Lower leg skin (tissue), 3 donors: ENCODE measurements around the gene CTSZ.
"Not testable (repeated sequence)": the region's sequence is repeated elsewhere in the genome, so short reads cannot be mapped to it uniquely, and the experiment has no call there.

ENCODE experiments used
- POLR2A ChIP-seq, 2 donors: fragments of 450-650 bp; IDR thresholded peaks; one replicate each; pipeline ENCODE4 v1.6.1; 2016 to 2017; ENCODE audit warnings: antibody characterized with exemption in 2 of 2, mild to moderate bottlenecking in 1 of 2, moderate library complexity in 1 of 2
- TF ChIP-seq, protein P1 (sequence below), 3 donors: fragments of 450-650 bp; IDR thresholded peaks; one replicate each; pipeline ENCODE4 v1.5.1; 2016; ENCODE audit warnings: antibody characterized with exemption in 3 of 3, mild to moderate bottlenecking in 3 of 3, moderate library complexity in 2 of 3

DNA sequence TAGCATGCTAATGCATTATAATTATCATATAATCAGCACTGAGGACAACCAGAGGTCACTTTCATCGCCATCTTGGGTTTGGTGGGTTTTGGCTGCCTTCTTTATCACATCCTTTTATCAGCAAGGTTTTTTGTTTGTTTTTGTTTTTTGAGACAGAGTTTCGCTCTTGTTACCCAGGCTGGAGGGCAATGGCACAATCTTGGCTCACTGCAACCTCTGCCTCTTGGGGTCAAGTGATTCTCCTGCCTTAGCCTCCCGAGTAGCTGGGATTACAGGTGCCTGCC is 4.8 kb upstream of the CTSZ start:
- TF ChIP-seq, protein P1, sequence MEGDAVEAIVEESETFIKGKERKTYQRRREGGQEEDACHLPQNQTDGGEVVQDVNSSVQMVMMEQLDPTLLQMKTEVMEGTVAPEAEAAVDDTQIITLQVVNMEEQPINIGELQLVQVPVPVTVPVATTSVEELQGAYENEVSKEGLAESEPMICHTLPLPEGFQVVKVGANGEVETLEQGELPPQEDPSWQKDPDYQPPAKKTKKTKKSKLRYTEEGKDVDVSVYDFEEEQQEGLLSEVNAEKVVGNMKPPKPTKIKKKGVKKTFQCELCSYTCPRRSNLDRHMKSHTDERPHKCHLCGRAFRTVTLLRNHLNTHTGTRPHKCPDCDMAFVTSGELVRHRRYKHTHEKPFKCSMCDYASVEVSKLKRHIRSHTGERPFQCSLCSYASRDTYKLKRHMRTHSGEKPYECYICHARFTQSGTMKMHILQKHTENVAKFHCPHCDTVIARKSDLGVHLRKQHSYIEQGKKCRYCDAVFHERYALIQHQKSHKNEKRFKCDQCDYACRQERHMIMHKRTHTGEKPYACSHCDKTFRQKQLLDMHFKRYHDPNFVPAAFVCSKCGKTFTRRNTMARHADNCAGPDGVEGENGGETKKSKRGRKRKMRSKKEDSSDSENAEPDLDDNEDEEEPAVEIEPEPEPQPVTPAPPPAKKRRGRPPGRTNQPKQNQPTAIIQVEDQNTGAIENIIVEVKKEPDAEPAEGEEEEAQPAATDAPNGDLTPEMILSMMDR (IDR thresholded peaks at IDR 0.05), result not testable (repeated sequence)
- not testable (repeated sequence) for TF ChIP-seq POLR2A (IDR thresholded peaks at IDR 0.05)
